HL-60 (cell line): ENCODE data around the gene RITA1. TPM values are rescaled to one million over a fixed set of nuclear protein-coding genes. Genes with fewer than 3 reads are reported as not detected.

Source experiments
- microRNA-seq: library from miRNA; unstranded; fragments of <30 nt; microRNA quantifications from one replicate; pipeline ENCODE4, GENCODE V29; 2018

RITA1 gene

Small RNAs within 50 kb of the gene (microRNA-seq; reads per million reads assigned to microRNA genes)
- not detected for gene MIR7106
